Thoracic aorta (tissue), 2 donors: ENCODE measurements around the gene RNF150. TPM values are rescaled to one million over a fixed set of nuclear protein-coding genes. Genes with fewer than 3 reads are reported as not detected.

ENCODE experiments used
- ATAC-seq: fragments of 150-250 bp; one replicate; pipeline ENCODE4 v1.8.0; 2017; ENCODE audit warnings: low read depth; ENCODE audit not compliant: insufficient number of reproducible peaks, low FRiP score
- DNase-seq: peaks from one replicate; pipeline ENCODE4 v3.0.0-alpha.2; 2020; ENCODE audit warnings: low spot score
- H3K27ac ChIP-seq, 2 donors: fragments of 200-600 bp; sonication (generic); 1 replicate in 1 of 2; 2 replicates in 1 of 2; pipeline ENCODE4 v1.5.1; 2016; ENCODE audit warnings: mild to moderate bottlenecking in 2 of 2, moderate library complexity in 2 of 2
- H3K27me3 ChIP-seq: fragments of 200-600 bp; sonication (generic); replicated peaks from 2 replicates; pipeline ENCODE4 v1.6.0; 2016; ENCODE audit warnings: mild to moderate bottlenecking; ENCODE audit not compliant: insufficient read depth
- H3K36me3 ChIP-seq: fragments of 200-600 bp; sonication (generic); one replicate; pipeline ENCODE4 v1.5.1; 2016
- H3K4me1 ChIP-seq, 2 donors: fragments of 200-600 bp; sonication (generic); 1 replicate in 1 of 2; 2 replicates in 1 of 2; pipeline versions ENCODE4 v1.5.1 to v1.6.0; 2016; ENCODE audit warnings: low read depth in 2 of 2, mild to moderate bottlenecking in 1 of 2; ENCODE audit not compliant: control insufficient read depth in 1 of 2
- H3K4me3 ChIP-seq: fragments of 200-600 bp; sonication (generic); 2 replicates; pipeline ENCODE4 v1.5.1; 2016; ENCODE audit warnings: mild to moderate bottlenecking
- H3K9me3 ChIP-seq: fragments of 200-600 bp; sonication (generic); 2 replicates; pipeline ENCODE4 v1.5.1; 2016
- total RNA-seq, 2 donors: library from RNA; depleted of rRNA; stranded (reverse); fragments of >200 nt; gene quantifications; one replicate each; pipeline versions ENCODE4 v1.1.0 to v1.2.3, GENCODE V29; 2016
- TF ChIP-seq, protein P1 (sequence below): fragments of 200-600 bp; sonication (generic); IDR thresholded peaks from one replicate; pipeline ENCODE4 v1.5.1; 2019; ENCODE audit warnings: antibody characterized with exemption

RNF150 gene
- total RNA-seq, 2 donors from 2014 or later, result 9.7 to 11.6 TPM

GRCh38 chr4:141099326-141099725, 33.9 kb downstream of the RNF150 start:
- no peaks in the 10 kb centered on the region for H3K9me3 ChIP-seq
- TF ChIP-seq, protein P1, sequence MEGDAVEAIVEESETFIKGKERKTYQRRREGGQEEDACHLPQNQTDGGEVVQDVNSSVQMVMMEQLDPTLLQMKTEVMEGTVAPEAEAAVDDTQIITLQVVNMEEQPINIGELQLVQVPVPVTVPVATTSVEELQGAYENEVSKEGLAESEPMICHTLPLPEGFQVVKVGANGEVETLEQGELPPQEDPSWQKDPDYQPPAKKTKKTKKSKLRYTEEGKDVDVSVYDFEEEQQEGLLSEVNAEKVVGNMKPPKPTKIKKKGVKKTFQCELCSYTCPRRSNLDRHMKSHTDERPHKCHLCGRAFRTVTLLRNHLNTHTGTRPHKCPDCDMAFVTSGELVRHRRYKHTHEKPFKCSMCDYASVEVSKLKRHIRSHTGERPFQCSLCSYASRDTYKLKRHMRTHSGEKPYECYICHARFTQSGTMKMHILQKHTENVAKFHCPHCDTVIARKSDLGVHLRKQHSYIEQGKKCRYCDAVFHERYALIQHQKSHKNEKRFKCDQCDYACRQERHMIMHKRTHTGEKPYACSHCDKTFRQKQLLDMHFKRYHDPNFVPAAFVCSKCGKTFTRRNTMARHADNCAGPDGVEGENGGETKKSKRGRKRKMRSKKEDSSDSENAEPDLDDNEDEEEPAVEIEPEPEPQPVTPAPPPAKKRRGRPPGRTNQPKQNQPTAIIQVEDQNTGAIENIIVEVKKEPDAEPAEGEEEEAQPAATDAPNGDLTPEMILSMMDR, result no peak
- no peak for DNase-seq
- no peaks in the 10 kb centered on the region for H3K27me3 ChIP-seq
- H3K36me3 ChIP-seq, result no peaks in the 10 kb centered on the region
- H3K4me1 ChIP-seq, result peaks cover 0 to 4% of the 10 kb centered on the region in 2 donors
- no peak overlapping the region for H3K4me3 ChIP-seq
- H3K27ac ChIP-seq, result no peak overlapping the region
- ATAC-seq, result no peak

DNA sequence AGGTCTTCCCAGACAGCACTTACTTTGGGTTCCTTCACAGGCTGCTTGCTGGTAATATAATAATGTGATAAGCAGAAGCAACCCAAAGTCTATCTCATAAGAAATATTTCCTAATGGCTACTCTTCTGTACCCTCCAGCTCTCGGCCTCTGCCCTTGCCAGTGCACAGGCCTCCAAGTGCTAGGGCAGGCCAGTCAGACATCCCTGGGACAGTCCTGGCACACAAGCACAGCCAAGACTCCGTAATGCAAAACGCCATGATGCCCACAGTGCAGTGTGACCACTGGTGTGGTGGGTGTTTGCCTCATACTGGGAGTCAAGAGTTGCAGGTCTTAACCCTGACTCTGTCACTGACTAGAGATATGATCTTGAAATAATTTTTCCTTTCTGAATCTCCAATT, 35.1 kb downstream of the RNF150 start:
- Histone ChIP-seq H3K36me3 (no peaks in the 10 kb centered on the region), H3K27ac (no peak overlapping the region), H3K9me3 (peaks cover 5% of the 10 kb centered on the region), H3K4me3 (no peak overlapping the region), H3K4me1 (peaks cover 0 to 4% of the 10 kb centered on the region in 2 donors), H3K27me3 (no peaks in the 10 kb centered on the region)
- ATAC-seq (no peak), DNase-seq (no peak)
- TF ChIP-seq, protein P1, result no peak

GRCh38 chr4:141090473-141090872, 42.8 kb downstream of the RNF150 start:
- TF ChIP-seq, protein P1, result no peak
- Histone ChIP-seq H3K27me3 (no peaks in the 10 kb centered on the region), H3K4me3 (no peak overlapping the region), H3K9me3 (peaks cover 5% of the 10 kb centered on the region), H3K27ac (no peak overlapping the region), H3K4me1 (no peaks in the 10 kb centered on the region), H3K36me3 (no peaks in the 10 kb centered on the region)
- ATAC-seq (no peak), DNase-seq (no peak)

- ATAC-seq, result no peak
Measured at GRCh38 chr4:141081921-141082395, 51.3 kb downstream of the RNF150 start.

GRCh38 chr4:141080668-141081067, 52.6 kb downstream of the RNF150 start:
- H3K36me3 ChIP-seq, result no peaks in the 10 kb centered on the region
- TF ChIP-seq, protein P1, result no peak
- ATAC-seq (no peak), DNase-seq (no peak)
- peaks cover 6 to 24% of the 10 kb centered on the region in 2 donors for H3K4me1 ChIP-seq
- H3K9me3 ChIP-seq, result no peaks in the 10 kb centered on the region
- H3K4me3 ChIP-seq, result no peak overlapping the region
- no peaks in the 10 kb centered on the region for H3K27me3 ChIP-seq
- H3K27ac ChIP-seq, result no peak overlapping the region

More at GRCh38 chr4:141081921-141082395, 51.3 kb downstream of the RNF150 start:
- Histone ChIP-seq H3K9me3 (no peaks in the 10 kb centered on the region), H3K36me3 (no peaks in the 10 kb centered on the region), H3K4me3 (no peak overlapping the region), H3K27me3 (no peaks in the 10 kb centered on the region), H3K27ac (no peak overlapping the region), H3K4me1 (peaks cover 5 to 17% of the 10 kb centered on the region in 2 donors)
- DNase-seq, result no peak
- TF ChIP-seq, protein P1, result no peak
